Measurements from ENCODE around the gene SERPINE3. TPM values are rescaled to one million over a fixed set of nuclear protein-coding genes. Genes with fewer than 3 reads are reported as not detected.

The SERPINE3 gene
- polyA plus RNA-seq, 1 experiment = not detected

DNA sequence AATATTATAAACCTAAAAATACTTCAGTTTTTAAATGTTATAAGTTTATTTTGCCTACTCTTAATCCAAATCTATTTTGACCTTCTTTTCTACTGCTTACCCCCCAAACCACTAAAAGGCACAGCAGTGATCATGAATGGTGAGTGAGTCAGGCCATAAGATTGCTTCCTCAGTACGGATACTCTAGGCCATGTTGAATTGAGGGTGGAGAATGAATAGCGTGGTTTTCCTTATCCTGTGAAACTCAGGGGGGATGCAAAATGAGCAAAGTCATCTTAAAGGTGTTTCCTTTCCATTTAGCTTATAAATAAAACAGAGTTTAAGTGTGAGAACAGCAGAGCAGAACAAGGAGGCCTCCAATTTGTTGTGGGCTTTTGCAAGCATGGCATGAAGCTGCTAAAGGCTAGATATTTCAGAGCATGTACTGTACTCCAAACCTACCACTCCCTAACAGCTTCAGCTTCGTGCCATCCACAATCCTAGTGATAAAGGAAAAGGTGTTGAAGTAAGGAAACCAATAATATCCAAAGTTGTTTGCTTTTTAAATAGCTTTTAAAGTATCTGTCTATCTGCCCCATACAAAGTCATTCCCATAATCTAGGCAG lies 25.0 kb downstream of the SERPINE3 start:
- POLR2A ChIA-PET = no interaction called here
- TF ChIP-seq, protein P1, sequence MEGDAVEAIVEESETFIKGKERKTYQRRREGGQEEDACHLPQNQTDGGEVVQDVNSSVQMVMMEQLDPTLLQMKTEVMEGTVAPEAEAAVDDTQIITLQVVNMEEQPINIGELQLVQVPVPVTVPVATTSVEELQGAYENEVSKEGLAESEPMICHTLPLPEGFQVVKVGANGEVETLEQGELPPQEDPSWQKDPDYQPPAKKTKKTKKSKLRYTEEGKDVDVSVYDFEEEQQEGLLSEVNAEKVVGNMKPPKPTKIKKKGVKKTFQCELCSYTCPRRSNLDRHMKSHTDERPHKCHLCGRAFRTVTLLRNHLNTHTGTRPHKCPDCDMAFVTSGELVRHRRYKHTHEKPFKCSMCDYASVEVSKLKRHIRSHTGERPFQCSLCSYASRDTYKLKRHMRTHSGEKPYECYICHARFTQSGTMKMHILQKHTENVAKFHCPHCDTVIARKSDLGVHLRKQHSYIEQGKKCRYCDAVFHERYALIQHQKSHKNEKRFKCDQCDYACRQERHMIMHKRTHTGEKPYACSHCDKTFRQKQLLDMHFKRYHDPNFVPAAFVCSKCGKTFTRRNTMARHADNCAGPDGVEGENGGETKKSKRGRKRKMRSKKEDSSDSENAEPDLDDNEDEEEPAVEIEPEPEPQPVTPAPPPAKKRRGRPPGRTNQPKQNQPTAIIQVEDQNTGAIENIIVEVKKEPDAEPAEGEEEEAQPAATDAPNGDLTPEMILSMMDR (IDR thresholded peaks at IDR 0.05; ENCODE audit: insufficient read depth, low read depth, low read length) = no peak
- DNase-seq (ENCODE audit: low read depth) = no peak
- CTCF ChIA-PET = no interaction called here
- Histone ChIP-seq H3K27me3 (ENCODE audit: control insufficient read depth, insufficient read depth, low read length) (no peaks in the 10 kb centered on the region), H3K4me3 (ENCODE audit: low read depth, low read length) (no peak overlapping the region), H3K36me3 (ENCODE audit: control insufficient read depth, insufficient read depth, low read length) (peaks cover 3% of the 10 kb centered on the region; the same call in 1 of the 2 replicates)

DNA sequence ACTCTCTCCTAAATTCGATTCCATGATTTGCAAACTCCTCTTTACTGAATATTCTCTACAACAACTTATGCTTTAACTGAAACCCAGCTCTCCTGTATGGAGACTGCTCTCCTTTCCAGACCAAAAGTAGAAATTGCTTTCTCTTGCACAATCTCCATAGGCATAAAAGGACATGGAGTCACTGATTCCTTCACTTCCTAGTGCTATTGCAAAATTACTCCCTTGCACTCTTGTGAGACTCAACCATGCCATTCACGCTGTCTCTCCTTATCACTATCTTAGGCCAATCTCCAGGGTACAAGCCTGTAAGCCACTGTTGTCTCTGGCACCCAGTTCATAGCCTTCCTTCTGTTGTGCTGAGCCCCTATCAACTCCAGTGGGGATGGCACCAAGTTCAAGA lies 30.6 kb downstream of the SERPINE3 start:
- Histone ChIP-seq H3K27me3 (ENCODE audit: control insufficient read depth, insufficient read depth, low read length) (no peaks in the 10 kb centered on the region), H3K4me3 (ENCODE audit: low read depth, low read length) (no peak overlapping the region), H3K36me3 (ENCODE audit: control insufficient read depth, insufficient read depth, low read length) (peaks cover 6% of the 10 kb centered on the region)
- ChIA-PET POLR2A (no interaction called here), CTCF (interaction anchor here (0.6 to 0.8 kb wide), 2 partner anchors 68 to 450 kb away, joined by 3 to 6 read pairs; no protein-coding TSS in a partner anchor)
- no peak for DNase-seq (ENCODE audit: low read depth)
- TF ChIP-seq, protein P1 (IDR thresholded peaks at IDR 0.05; ENCODE audit: insufficient read depth, low read depth, low read length) = no peak

DNA sequence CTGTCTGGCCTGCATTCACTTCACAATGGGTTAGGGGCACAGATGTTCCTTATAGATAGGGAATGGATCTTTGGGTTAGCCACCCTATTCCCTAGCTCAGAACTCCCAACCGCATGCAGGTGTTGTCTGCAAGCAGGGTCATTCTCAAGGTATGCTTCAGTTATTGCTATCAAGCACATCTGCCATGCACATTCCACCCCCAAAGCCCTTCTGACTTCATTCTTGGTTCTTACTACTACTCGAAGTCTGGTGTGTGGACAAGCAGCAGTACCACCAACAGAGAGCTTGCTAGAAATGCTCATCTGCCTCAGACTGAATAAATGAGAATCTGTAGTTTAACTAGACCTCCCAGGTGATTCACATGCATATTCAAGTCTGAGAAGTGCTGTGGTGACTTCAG lies 31.3 kb downstream of the SERPINE3 start:
- H3K27me3 ChIP-seq (ENCODE audit: control insufficient read depth, insufficient read depth, low read length) = no peaks in the 10 kb centered on the region
- TF ChIP-seq, protein P1 (IDR thresholded peaks at IDR 0.05; ENCODE audit: insufficient read depth, low read depth, low read length) = no peak
- ChIA-PET POLR2A (no interaction called here), CTCF (interaction anchor here (0.8 kb wide), 1 partner anchor 449 kb away, joined by 3 read pairs; no protein-coding TSS in a partner anchor)
- no peak for DNase-seq (ENCODE audit: low read depth)
- H3K4me3 ChIP-seq (ENCODE audit: low read depth, low read length) = no peak overlapping the region
- H3K36me3 ChIP-seq (ENCODE audit: control insufficient read depth, insufficient read depth, low read length) = peaks cover 6% of the 10 kb centered on the region

DNA sequence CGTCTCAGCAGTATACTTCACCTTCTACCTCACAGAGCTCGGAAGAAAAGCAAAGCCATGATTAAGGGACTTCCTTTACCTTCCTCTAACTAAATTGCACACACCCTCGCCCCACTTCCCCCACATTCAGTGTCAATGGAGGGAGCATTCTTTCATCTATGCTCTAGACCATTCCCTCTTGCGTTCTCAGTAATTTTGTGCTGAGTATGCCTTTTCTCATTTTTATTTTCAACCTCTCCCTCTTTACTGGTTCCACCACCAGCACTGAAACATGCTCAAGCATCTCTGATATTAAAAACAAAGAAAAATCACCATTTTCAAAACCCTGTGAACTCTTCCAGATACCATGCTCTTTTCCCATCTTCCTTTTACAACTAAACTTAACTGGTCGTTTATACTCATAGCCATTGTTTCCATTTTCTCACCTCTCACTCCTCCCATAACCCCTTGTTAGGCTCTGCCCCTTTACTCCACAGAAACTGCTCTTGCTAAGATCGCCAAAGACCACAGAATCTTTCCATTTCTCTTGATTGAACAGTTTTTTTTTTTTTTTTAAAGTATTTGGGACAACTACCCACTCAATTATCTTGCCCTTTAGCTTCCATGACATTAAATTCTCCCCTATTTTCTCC lies 32.4 kb downstream of the SERPINE3 start:
- ChIA-PET CTCF (interaction anchor here (1.0 kb wide), 1 partner anchor 86 kb away, joined by 3 read pairs; no protein-coding TSS in a partner anchor), POLR2A (no interaction called here)
- no peak for DNase-seq (ENCODE audit: low read depth)
- no peaks in the 10 kb centered on the region for H3K27me3 ChIP-seq (ENCODE audit: control insufficient read depth, insufficient read depth, low read length)
- no peak overlapping the region for H3K4me3 ChIP-seq (ENCODE audit: low read depth, low read length)
- H3K36me3 ChIP-seq (ENCODE audit: control insufficient read depth, insufficient read depth, low read length) = peaks cover 6% of the 10 kb centered on the region
- TF ChIP-seq, protein P1 (IDR thresholded peaks at IDR 0.05; ENCODE audit: insufficient read depth, low read depth, low read length) = no peak

DNA sequence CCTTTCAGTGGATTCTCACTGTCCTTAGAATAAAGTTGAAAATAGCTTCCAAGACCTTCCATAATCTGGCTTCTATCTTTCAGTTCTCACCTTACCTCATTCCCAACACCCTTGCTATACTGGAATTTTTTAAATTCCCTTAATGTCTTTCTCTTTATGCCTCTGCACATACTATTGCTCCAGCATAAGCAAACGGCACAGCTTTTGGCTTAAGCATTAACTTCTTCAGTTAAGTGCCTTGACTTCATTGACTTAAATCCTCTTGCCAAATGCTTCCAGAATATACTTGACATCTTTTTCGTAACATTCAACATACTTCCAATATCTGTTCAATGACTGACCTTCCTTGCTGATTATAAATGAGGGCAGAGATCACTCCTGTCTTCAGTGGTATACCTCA lies 34.0 kb downstream of the SERPINE3 start:
- TF ChIP-seq, protein P1 (IDR thresholded peaks at IDR 0.05; ENCODE audit: insufficient read depth, low read depth, low read length) = no peak
- POLR2A ChIA-PET = no interaction called here
- peaks cover 4% of the 10 kb centered on the region; the same call in 1 of the 2 replicates for H3K36me3 ChIP-seq (ENCODE audit: control insufficient read depth, insufficient read depth, low read length)
- no peaks in the 10 kb centered on the region for H3K27me3 ChIP-seq (ENCODE audit: control insufficient read depth, insufficient read depth, low read length)
- CTCF ChIA-PET = no interaction called here
- no peak for DNase-seq (ENCODE audit: low read depth)
- no peak overlapping the region for H3K4me3 ChIP-seq (ENCODE audit: low read depth, low read length)

Data from BJ (cell line).